Mucosa of stomach (tissue), 1 donor: ENCODE results near the gene ESPN.
"Not testable (repeated sequence)": the region's sequence is repeated elsewhere in the genome, so short reads cannot be mapped to it uniquely, and the experiment has no call there.

Experiments used
- H3K27me3 ChIP-seq: one replicate; pipeline ENCODE4 v1.7.0; 2013; ENCODE audit warnings: mild to moderate bottlenecking, low read length; ENCODE audit not compliant: control insufficient read depth, insufficient read depth
- H3K36me3 ChIP-seq: one replicate; pipeline ENCODE4 v1.7.0; 2013; ENCODE audit warnings: low read length; ENCODE audit not compliant: control insufficient read depth, insufficient read depth
- H3K4me1 ChIP-seq: one replicate; pipeline ENCODE4 v1.7.0; 2013; ENCODE audit warnings: mild to moderate bottlenecking, low read length; ENCODE audit not compliant: control insufficient read depth, insufficient read depth
- H3K4me3 ChIP-seq: one replicate; pipeline ENCODE4 v1.7.0; 2013; ENCODE audit warnings: low read length
- H3K9ac ChIP-seq: one replicate; pipeline ENCODE4 v1.7.0; 2013; ENCODE audit warnings: mild to moderate bottlenecking, low read length, moderate library complexity
- H3K9me3 ChIP-seq: one replicate; pipeline ENCODE4 v1.7.0; 2013; ENCODE audit warnings: mild to moderate bottlenecking, low read length, moderate library complexity; ENCODE audit not compliant: control insufficient read depth
- donor health status: Pancreatic carcinoma.

ESPN gene

DNA sequence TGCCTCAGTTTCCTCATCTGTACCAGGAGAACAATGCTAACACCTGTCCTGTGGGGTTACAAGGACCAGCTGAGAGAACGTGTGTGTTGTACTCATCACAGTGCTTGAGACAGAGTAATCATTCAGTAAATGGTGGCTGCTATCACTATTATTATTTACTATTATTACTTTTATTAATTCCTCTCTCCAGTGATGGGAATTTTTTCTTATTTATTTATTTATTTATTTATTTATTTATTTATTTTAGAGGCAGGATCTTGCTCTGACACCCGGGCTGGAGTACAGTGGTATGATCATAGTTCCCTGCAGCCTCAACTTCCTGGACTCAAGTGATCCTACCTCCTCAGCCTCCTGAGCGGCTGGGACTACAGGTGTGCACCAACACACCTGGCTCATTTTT is 11.7 kb downstream of the ESPN start:
- H3K9ac ChIP-seq, H3K36me3 ChIP-seq, H3K4me1 ChIP-seq, H3K9me3 ChIP-seq, H3K4me3 ChIP-seq: not testable (repeated sequence)
- H3K27me3 ChIP-seq = peaks cover 25% of the 10 kb centered on the region

DNA sequence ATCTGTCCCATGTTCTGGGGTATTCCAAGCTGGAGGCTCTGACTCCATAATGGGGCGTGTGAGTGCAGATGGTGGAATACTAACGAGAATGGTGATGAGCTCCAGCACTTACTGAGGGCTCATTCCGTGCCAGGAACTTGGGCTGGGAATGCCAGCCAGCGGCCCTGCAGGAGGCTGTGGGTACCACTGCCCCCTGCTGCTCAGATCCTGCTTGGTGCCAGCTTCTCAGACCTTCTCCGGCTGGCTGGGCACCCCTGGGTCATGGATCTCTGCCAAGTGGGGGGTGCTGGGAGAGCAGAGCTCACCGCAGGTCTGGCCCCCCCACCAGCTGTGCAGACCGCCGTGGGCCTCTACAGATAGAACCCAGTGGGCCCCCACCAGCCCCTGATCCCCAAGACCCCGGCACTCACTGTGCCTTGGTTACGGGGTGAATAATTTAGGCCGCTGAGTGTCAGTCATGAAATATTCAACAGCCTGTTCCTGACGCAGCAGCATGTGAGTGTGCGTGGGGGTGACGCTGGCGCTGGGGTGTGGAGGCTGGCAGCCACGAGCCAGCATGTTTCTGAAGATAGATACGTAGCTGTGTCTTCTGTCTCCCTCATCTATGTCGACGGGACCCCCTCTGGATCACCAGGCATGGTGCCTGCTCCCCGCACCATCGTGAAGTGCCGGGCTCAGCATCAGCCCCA is 12.6 kb downstream of the ESPN start:
- peaks cover 31% of the 10 kb centered on the region for H3K27me3 ChIP-seq

DNA sequence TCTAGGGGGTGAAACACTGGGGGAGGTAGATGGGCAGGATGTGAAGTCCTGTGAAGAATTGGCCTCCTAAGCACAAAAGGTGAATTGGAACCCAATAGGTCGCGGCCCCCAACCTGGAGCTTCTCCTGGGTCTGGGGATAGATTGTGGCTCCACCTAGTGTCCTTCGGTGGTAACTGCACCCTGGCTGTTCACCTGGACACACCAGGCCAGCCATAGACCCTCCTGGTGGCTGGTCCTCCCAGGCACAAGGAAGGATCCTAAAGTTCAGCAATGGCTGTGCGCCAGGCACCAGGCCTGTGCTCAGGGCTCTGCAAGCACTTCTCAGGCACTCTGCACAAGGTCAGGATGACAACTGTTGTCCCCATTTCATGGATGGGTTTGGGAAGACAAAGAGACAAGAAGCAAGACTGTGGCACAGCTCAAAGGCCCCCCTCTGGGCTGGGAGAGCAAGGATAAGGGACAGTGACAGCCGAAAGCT is 13.5 kb downstream of the ESPN start:
- Histone ChIP-seq H3K27me3 (peaks cover 31% of the 10 kb centered on the region), H3K9me3 (no peaks in the 10 kb centered on the region)

More for the DNA sequence above, 12.6 kb downstream of the ESPN start:
- not testable (repeated sequence) for H3K4me3 ChIP-seq, H3K9me3 ChIP-seq, H3K9ac ChIP-seq, H3K4me1 ChIP-seq, H3K36me3 ChIP-seq

DNA sequence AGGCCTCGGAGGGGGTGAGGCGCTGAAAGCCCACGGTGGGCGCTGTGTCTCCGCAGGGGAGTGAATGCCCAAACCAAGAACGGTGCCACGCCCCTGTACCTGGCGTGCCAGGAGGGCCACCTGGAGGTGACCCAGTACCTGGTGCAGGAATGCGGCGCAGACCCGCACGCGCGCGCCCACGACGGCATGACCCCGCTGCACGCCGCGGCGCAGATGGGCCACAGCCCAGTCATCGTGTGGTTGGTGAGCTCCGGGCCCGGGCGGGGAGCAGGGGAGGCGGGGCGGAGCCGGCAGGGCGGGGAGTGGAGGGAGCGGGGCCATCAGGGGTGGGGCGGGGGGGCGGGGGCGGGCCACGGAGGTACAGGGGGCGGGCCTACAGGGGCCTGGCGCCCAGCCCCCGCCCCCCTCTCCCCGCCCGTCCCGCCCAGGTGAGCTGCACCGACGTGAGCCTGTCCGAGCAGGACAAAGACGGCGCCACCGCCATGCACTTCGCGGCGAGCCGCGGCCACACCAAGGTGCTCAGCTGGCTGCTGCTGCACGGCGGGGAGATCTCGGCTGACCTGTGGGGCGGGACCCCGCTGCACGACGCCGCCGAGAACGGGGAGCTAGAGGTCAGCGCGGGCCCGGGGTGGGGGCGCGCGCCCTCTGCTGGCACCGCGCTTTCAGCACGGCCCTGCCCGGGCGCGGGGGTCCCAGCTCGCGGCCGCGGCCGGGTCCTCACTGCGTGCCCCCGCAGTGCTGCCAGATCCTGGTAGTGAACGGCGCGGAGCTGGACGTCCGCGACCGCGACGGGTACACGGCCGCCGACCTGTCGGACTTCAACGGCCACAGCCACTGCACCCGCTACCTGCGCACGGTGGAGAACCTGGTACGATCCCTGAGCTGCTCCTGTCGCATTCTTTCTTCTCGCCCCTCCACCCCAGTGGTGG is 15.9 kb downstream of the ESPN start:
- peaks cover 31% of the 10 kb centered on the region for H3K27me3 ChIP-seq

More for the DNA sequence above, 13.5 kb downstream of the ESPN start:
- no peaks in the 10 kb centered on the region for H3K36me3 ChIP-seq
- H3K4me1 ChIP-seq = peaks cover 3% of the 10 kb centered on the region
- no peak overlapping the region for H3K4me3 ChIP-seq
- H3K9ac ChIP-seq = no peak overlapping the region

DNA sequence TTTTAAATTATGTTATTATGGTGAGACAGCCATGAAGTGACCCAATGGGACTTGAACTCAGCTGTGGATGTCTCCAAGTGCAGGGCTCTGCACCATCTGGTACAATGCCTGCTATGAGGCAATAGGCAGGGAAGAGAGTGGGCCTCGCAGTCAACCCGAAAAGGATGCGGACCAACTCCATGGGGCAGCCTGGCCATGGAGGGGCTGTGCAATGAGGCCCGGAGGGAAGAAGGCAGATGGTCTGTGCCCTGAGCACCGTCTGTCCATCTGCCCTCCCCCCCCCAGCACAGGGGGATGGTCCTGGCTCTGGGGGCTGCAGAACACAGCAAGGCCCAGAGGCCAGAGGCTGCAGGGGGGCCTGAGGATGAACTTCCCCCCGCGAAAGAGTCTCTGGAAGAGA is 17.0 kb downstream of the ESPN start:
- Histone ChIP-seq H3K9ac (no peak overlapping the region), H3K4me1 (peaks cover 7% of the 10 kb centered on the region), H3K4me3 (no peak overlapping the region), H3K9me3 (no peaks in the 10 kb centered on the region), H3K27me3 (peaks cover 37% of the 10 kb centered on the region), H3K36me3 (no peaks in the 10 kb centered on the region)

More for the DNA sequence above, 15.9 kb downstream of the ESPN start:
- Histone ChIP-seq H3K9ac (no peak overlapping the region), H3K4me1 (peaks cover 7% of the 10 kb centered on the region), H3K4me3 (no peak overlapping the region), H3K36me3 (no peaks in the 10 kb centered on the region), H3K9me3 (no peaks in the 10 kb centered on the region)

DNA sequence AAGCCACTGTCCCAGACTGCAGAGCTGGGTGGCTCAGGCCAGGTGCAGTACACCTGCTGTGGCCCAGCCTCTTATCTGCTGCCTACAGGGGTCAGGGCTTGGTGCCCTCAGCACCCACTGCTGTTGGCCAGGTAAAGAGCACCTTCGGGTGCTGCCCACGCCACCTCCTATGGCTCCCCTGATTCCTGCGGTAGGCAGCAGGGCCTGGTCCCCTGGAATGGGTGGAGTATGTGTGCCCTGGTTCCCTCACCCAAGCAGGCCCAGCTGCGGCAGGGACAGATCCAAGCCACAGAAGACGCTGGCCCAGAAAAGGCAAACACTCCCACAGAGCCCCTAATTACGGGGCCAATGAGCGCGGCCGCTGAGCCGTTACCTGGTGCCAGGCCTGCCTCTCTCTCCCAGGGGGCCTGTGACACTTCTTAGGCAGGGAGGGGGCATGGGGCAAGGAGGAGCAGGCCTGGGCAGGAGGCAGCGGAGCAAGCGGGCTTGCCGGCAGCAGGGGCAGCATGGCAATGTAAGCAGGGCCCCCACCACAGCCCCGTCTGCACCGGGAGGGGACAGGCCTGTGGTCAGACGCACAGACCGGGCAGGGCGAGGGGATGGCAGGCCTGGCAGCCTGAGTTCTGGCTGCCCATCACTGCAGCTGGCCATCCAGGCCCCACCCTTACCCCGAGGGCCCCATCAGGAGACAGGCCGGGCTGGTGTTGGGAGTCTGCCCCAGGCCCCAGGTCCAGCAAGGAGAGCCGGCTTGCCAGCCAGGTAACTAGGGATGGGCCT is 19.0 kb downstream of the ESPN start:
- Histone ChIP-seq H3K4me3 (no peak overlapping the region), H3K9me3 (no peaks in the 10 kb centered on the region), H3K9ac (no peak overlapping the region), H3K36me3 (no peaks in the 10 kb centered on the region), H3K27me3 (peaks cover 40% of the 10 kb centered on the region), H3K4me1 (peaks cover 15% of the 10 kb centered on the region)

DNA sequence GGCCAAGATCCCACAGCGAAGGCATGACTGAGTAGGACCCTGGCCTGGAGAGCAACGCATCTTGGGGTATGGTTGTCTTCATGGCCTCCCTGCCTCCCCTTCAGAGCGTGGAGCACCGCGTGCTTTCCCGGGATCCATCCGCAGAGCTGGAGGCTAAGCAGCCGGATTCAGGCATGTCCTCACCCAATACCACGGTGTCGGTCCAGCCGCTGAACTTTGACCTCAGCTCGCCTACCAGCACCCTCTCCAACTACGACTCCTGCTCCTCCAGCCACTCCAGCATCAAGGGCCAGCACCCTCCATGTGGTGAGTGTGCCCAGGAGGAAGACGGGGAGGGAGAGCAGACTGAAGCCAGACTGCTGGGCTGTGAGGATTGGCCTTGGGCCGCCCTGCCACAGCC is 19.8 kb downstream of the ESPN start:
- Histone ChIP-seq H3K4me1 (peaks cover 19% of the 10 kb centered on the region), H3K36me3 (no peaks in the 10 kb centered on the region), H3K4me3 (no peak overlapping the region), H3K27me3 (peaks cover 45% of the 10 kb centered on the region), H3K9me3 (no peaks in the 10 kb centered on the region), H3K9ac (no peak overlapping the region)

DNA sequence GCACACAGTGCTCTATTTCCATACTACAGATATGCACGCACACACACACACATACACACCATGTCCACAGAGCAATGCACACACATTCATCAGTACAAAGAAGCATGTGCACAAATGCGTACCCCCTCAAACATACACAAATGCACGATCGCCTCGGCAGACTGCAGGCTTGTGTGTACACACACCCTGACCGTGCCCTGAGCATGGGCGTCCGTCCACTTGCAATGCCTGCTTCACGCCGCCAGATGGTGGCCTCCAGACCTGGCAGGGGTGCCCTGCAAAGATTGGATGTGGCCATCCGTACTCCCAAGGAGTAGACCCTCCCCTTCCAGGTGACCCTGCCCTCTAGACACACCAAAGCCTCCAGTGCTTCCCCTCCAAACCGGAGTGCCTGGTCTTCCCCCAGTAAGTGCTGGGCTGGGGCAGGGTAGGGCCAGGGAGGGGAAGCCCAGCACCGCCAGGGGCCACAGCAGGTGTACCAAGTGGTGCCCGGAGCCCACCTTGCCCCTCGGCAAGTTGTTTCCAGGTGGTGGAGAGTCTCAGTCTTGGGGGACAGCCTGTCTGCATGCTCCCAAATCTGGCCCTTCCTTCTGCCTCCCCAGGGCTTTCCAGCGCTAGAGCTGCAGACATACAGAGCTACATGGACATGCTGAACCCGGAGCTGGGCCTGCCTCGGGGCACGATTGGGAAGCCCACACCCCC is 20.6 kb downstream of the ESPN start:
- Histone ChIP-seq H3K9me3 (no peaks in the 10 kb centered on the region), H3K4me3 (no peak overlapping the region), H3K36me3 (no peaks in the 10 kb centered on the region), H3K4me1 (peaks cover 27% of the 10 kb centered on the region), H3K9ac (no peak overlapping the region), H3K27me3 (peaks cover 50% of the 10 kb centered on the region)

DNA sequence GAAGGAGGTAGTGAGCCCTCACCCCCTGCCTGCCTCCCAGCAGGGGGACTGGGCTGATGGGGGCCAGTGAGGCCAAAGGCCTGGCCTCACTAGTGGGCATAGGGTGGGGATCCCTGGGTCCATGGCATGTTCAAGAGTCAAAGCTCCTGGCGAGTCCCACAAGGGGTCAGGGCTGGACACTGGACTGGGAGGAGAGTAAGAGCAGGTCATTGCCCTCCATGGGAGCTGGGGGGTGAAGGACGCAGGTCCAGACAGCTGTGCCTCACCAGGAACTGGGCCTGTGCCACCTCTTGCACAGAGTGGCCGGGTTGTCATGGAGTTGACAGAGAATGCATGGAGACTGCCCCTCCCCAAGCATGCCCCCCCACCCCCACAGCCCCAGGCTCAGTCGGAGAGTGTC is 21.4 kb downstream of the ESPN start:
- Histone ChIP-seq H3K27me3 (peaks cover 51% of the 10 kb centered on the region), H3K4me1 (peaks cover 33% of the 10 kb centered on the region)
- not testable (repeated sequence) for H3K4me3 ChIP-seq, H3K9me3 ChIP-seq, H3K9ac ChIP-seq, H3K36me3 ChIP-seq

DNA sequence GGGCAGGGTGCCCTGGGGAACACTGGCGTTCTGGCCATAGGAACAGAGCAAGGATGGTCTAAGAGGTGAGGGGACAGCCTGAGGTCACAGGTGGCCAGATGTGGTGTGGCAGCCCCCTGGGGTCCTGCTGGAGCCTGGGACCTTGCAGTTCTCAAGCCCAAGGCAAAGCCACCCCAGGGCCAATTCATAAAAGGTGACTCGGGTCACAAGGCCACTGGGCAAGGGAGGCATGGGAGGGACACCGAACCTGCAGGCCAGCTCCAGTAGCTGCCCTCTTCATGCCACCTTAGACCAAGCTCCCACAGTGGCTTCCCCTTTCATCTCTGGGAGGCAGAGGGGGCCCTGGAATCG is 22.1 kb downstream of the ESPN start:
- H3K4me3 ChIP-seq = no peak overlapping the region
- H3K36me3 ChIP-seq = no peaks in the 10 kb centered on the region
- no peaks in the 10 kb centered on the region for H3K9me3 ChIP-seq
- H3K9ac ChIP-seq = no peak overlapping the region
- peaks cover 47% of the 10 kb centered on the region for H3K27me3 ChIP-seq
- H3K4me1 ChIP-seq = peaks cover 37% of the 10 kb centered on the region

DNA sequence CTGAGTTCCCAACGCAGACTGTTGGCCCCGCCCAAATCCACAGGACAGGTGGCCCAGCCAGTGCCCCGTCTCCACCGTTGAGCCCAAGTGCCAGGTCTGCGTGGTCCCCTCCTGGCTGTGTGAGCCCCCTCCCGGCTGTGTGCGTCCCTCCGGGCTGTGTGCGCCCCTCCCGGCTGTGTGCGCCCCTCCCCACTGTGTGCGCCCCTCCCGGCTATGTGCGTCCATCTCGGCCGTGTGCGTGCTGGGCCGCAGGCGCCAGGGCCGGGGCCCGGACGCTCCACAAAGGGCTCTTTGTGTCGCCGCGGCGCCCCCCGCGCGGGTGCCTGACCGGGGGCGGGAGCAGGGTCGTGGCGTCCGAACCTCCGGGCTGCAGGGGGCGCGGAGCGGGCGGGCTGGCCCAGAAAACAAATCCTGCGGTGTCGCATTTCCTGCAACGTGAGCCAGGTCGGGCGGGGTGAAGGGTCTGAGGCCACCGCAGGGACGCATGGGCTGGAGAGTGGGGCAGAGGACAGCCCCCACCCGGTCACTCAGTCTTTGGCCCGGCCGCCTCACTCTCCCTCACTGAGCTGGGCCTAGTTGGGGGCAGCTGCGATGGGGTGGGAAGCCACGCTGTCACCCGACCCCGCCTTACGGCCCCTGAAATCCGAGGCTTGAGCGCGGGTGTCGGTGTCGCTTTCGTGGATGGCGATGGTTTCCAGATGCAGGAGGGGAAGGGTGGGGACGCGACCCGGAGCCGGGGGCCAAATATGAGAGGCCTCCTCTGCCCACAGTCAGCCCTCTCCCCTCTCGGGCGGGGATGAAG is 22.6 kb downstream of the ESPN start:
- no peak overlapping the region for H3K4me3 ChIP-seq
- H3K9ac ChIP-seq = no peak overlapping the region
- H3K27me3 ChIP-seq = peaks cover 45% of the 10 kb centered on the region
- no peaks in the 10 kb centered on the region for H3K9me3 ChIP-seq
- H3K4me1 ChIP-seq = peaks cover 40% of the 10 kb centered on the region
- H3K36me3 ChIP-seq = no peaks in the 10 kb centered on the region
